GM23338 (cell line): ENCODE measurements around the gene TRPM3.

Experiments
- CREB1 ChIP-seq: fragments of 250-450 bp; sonication (Bioruptor Pico); IDR thresholded peaks from 2 replicates; pipeline ENCODE4 v1.5.0; 2020; ENCODE audit warnings: low read depth, mild to moderate bottlenecking, moderate library complexity
- CTCF ChIP-seq, 2 experiments: fragments of 200-600 bp in 1 of 2; sonication (generic) in 1 of 2; conservative IDR thresholded peaks; 2 replicates each; pipeline versions ENCODE4 v1.5.1 to v1.6.1; 2016 to 2017; ENCODE audit warnings: antibody characterized with exemption in 2 of 2, low read depth in 2 of 2, mild to moderate bottlenecking in 2 of 2, moderate library complexity in 1 of 2
- ETS1 ChIP-seq: IDR thresholded peaks from 2 replicates; pipeline ENCODE4 v1.6.1; 2016; ENCODE audit warnings: antibody characterized with exemption
- EZH2 ChIP-seq: fragments of 200-600 bp; sonication (generic); IDR thresholded peaks from one replicate; pipeline ENCODE4 v1.8.0; 2017; ENCODE audit warnings: antibody characterized with exemption, mild to moderate bottlenecking, low read depth; ENCODE audit not compliant: unreplicated experiment
- EZH2phosphoT487 ChIP-seq: fragments of 200-600 bp; sonication (generic); IDR thresholded peaks from one replicate; pipeline ENCODE4 v1.8.1; 2018; ENCODE audit warnings: antibody characterized with exemption; ENCODE audit not compliant: unreplicated experiment
- NANOG ChIP-seq: IDR thresholded peaks from 2 replicates; pipeline ENCODE4 v1.6.1; 2016; ENCODE audit warnings: antibody characterized with exemption, borderline replicate concordance
- POLR2AphosphoS5 ChIP-seq: IDR thresholded peaks from 2 replicates; pipeline ENCODE4 v1.6.1; 2016; ENCODE audit warnings: antibody characterized with exemption, low read depth
- REST ChIP-seq: IDR thresholded peaks from one replicate; pipeline ENCODE4 v1.6.1; 2018; ENCODE audit warnings: antibody characterized with exemption; ENCODE audit not compliant: unreplicated experiment
- STAT1 ChIP-seq: IDR thresholded peaks from one replicate; pipeline ENCODE4 v1.6.1; 2016; ENCODE audit warnings: antibody characterized with exemption; ENCODE audit not compliant: unreplicated experiment
- ZNF114 ChIP-seq: fragments of 250-450 bp; sonication (Bioruptor Pico); IDR thresholded peaks from 2 replicates; pipeline ENCODE4 v1.5.0; 2020; ENCODE audit warnings: mild to moderate bottlenecking, moderate library complexity
- ZNF331 ChIP-seq: fragments of 250-450 bp; sonication (Bioruptor Pico); IDR thresholded peaks from 2 replicates; pipeline ENCODE4 v1.5.0; 2020; ENCODE audit warnings: low read depth, mild to moderate bottlenecking, moderate library complexity
- ZNF462 ChIP-seq: fragments of 250-450 bp; sonication (Bioruptor Pico); IDR thresholded peaks from 2 replicates; pipeline ENCODE4 v1.5.0; 2020; ENCODE audit warnings: mild to moderate bottlenecking, moderate library complexity

- TF ChIP-seq CTCF (conservative IDR thresholded peaks at IDR 0.05; ENCODE audit: low read depth in 2 of 2) = no peak
- no peak for TF ChIP-seq POLR2AphosphoS5
- TF ChIP-seq REST = no peak
- TF ChIP-seq EZH2phosphoT487 = no peak
- no peak for TF ChIP-seq EZH2
- no peak for TF ChIP-seq CREB1
- no peak for TF ChIP-seq STAT1
- TF ChIP-seq ETS1 = no peak
- no peak for TF ChIP-seq NANOG
- TF ChIP-seq ZNF331 = no peak
- TF ChIP-seq ZNF114 (CRISPR knock-in tag) = no peak
- no peak for TF ChIP-seq ZNF462 (CRISPR knock-in tag)
These were observed 539.5 kb downstream of the TRPM3 start for GRCh38 chr9:70581955-70582350.
